Endodermal cell (in vitro differentiated cells): ENCODE data around the gene DZANK1. TPM values are rescaled to one million over a fixed set of nuclear protein-coding genes. Genes with fewer than 3 reads are reported as not detected.
A peak's percentile ranks its signal among the peaks of the same experiment; 100 is the strongest.
"Not testable (repeated sequence)": the region's sequence is repeated elsewhere in the genome, so short reads cannot be mapped to it uniquely, and the experiment has no call there.

ENCODE experiments used
- DNase-seq: peaks from one replicate; pipeline ENCODE4 v3.0.0-alpha.2; 2017
- H3K27ac ChIP-seq: 2 replicates; pipeline ENCODE4 v1.5.1; 2013; ENCODE audit warnings: mild to moderate bottlenecking, low read depth, low read length, moderate library complexity
- H3K27me3 ChIP-seq: 2 replicates; pipeline ENCODE4 v1.6.1; 2013; ENCODE audit warnings: mild to moderate bottlenecking, low read length, moderate library complexity; ENCODE audit not compliant: insufficient read depth, control insufficient read depth, poor library complexity, severe bottlenecking
- H3K36me3 ChIP-seq: 2 replicates; pipeline ENCODE4 v1.7.0; 2013; ENCODE audit warnings: mild to moderate bottlenecking, low read length, moderate library complexity; ENCODE audit not compliant: control insufficient read depth, insufficient read depth
- H3K4me1 ChIP-seq: one replicate; pipeline ENCODE4 v1.7.0; 2013; ENCODE audit warnings: low read length; ENCODE audit not compliant: control insufficient read depth, insufficient read depth
- H3K4me3 ChIP-seq: 2 replicates; pipeline ENCODE4 v1.5.1; 2013; ENCODE audit warnings: mild to moderate bottlenecking, low read length, moderate library complexity
- H3K9ac ChIP-seq: 2 replicates; pipeline ENCODE4 v1.6.1; 2013; ENCODE audit warnings: mild to moderate bottlenecking, low read length, moderate library complexity; ENCODE audit not compliant: poor library complexity, severe bottlenecking; ENCODE audit errors: extremely low read depth
- H3K9me3 ChIP-seq: 2 replicates; pipeline ENCODE4 v1.6.1; 2013; ENCODE audit warnings: mild to moderate bottlenecking, low read length, moderate library complexity; ENCODE audit not compliant: control insufficient read depth
- H3K27ac Mint-ChIP-seq: 2 replicates; pipeline ENCODE4 v1.8.0; 2020; ENCODE audit warnings: mixed read lengths
- H3K27me3 Mint-ChIP-seq: 2 replicates; pipeline ENCODE4 v1.8.0; 2021; ENCODE audit warnings: mild to moderate bottlenecking, mixed read lengths; ENCODE audit not compliant: insufficient read depth
- H3K36me3 Mint-ChIP-seq: 2 replicates; pipeline ENCODE4 v1.8.0; 2020; ENCODE audit warnings: low read depth, mixed read lengths
- H3K4me1 Mint-ChIP-seq: 2 replicates; pipeline ENCODE4 v1.8.0; 2020; ENCODE audit warnings: mixed read lengths
- H3K4me3 Mint-ChIP-seq: 2 replicates; pipeline ENCODE4 v1.8.0; 2020; ENCODE audit warnings: mild to moderate bottlenecking, moderate library complexity, mixed read lengths
- H3K9me3 Mint-ChIP-seq: 2 replicates; pipeline ENCODE4 v1.8.0; 2020; ENCODE audit warnings: mild to moderate bottlenecking, mixed read lengths
- WGBS, 2 experiments: methylation state at CpG; one replicate each; pipeline versions ENCODE4 v1.1.5 to v1.1.7; 2013; ENCODE audit warnings: missing lambda C conversion rate in 2 of 2, mixed read lengths in 1 of 2; ENCODE audit not compliant: insufficient coverage in 1 of 2, insufficient read length in 1 of 2; 5-methylcytosine and 5-hydroxymethylcytosine counted together
- microRNA-seq: library from miRNA; unstranded; fragments of <30 nt; microRNA quantifications from one replicate; pipeline ENCODE4 v1.2.0, GENCODE V29; 2020; ENCODE audit warnings: borderline microRNAs expressed
- total RNA-seq, 2 donors: library from RNA; stranded (reverse); fragmentation: NEBNext Ultra II Directional in 1 of 2; extraction: Animal tissue kit (Norgen Biotek cat#: 25700) in 1 of 2; gene quantifications; 2 replicates in 1 of 2; 3 replicates in 1 of 2; pipeline ENCODE4 v1.2.1, GENCODE V29; 2021
- TF ChIP-seq, protein P1 (sequence below): fragments of 200-600 bp; sonication (generic); conservative IDR thresholded peaks from 2 replicates; pipeline ENCODE4 v1.5.0; 2021; ENCODE audit warnings: antibody characterized with exemption, mild to moderate bottlenecking

The DZANK1 gene
- total RNA-seq, 2 donors from 2014 or later, result 14.8 to 18.8 TPM

DNA sequence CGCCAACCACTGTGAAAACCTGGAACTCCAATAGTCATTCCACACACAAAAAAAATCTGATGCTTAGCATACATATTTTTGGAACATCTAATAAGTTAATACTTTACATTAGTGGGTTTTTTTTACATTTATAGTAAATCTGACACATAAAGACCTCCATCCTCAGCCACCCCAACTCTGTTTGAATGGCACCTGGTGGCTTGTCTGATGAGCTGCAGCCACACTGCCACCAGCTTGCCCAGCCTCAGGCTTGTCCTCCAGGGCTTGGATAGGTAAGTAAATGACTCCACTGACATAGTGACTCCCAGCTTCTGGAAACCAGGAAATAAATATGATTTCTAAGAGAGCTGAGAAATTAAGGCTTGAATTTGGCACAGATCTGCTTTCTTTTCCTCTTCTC lies 107.0 kb downstream of the DZANK1 start:
- no peaks in the 10 kb centered on the region for H3K36me3 ChIP-seq
- H3K27ac Mint-ChIP-seq, result no peak overlapping the region
- H3K27me3 ChIP-seq, result no peaks in the 10 kb centered on the region
- TF ChIP-seq, protein P1, sequence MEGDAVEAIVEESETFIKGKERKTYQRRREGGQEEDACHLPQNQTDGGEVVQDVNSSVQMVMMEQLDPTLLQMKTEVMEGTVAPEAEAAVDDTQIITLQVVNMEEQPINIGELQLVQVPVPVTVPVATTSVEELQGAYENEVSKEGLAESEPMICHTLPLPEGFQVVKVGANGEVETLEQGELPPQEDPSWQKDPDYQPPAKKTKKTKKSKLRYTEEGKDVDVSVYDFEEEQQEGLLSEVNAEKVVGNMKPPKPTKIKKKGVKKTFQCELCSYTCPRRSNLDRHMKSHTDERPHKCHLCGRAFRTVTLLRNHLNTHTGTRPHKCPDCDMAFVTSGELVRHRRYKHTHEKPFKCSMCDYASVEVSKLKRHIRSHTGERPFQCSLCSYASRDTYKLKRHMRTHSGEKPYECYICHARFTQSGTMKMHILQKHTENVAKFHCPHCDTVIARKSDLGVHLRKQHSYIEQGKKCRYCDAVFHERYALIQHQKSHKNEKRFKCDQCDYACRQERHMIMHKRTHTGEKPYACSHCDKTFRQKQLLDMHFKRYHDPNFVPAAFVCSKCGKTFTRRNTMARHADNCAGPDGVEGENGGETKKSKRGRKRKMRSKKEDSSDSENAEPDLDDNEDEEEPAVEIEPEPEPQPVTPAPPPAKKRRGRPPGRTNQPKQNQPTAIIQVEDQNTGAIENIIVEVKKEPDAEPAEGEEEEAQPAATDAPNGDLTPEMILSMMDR, result peak; percentile 52
- H3K27ac ChIP-seq, result no peak overlapping the region
- peaks cover 11% of the 10 kb centered on the region for H3K9me3 ChIP-seq
- H3K4me3 Mint-ChIP-seq, result no peak overlapping the region
- no peak for DNase-seq
- H3K9ac ChIP-seq, result no peak overlapping the region
- H3K27me3 Mint-ChIP-seq, result peaks cover 11% of the 10 kb centered on the region
- no peak overlapping the region for H3K4me3 ChIP-seq
- no peaks in the 10 kb centered on the region for H3K36me3 Mint-ChIP-seq
- H3K4me1 ChIP-seq, result no peaks in the 10 kb centered on the region
- H3K9me3 Mint-ChIP-seq, result no peaks in the 10 kb centered on the region
- peaks cover 10% of the 10 kb centered on the region for H3K4me1 Mint-ChIP-seq
- WGBS, 2 experiments, result 100% methylated on average over 1 of the region's 1 CpG; no CpG with 5 or more reads in 1 of the 2 experiments

DNA sequence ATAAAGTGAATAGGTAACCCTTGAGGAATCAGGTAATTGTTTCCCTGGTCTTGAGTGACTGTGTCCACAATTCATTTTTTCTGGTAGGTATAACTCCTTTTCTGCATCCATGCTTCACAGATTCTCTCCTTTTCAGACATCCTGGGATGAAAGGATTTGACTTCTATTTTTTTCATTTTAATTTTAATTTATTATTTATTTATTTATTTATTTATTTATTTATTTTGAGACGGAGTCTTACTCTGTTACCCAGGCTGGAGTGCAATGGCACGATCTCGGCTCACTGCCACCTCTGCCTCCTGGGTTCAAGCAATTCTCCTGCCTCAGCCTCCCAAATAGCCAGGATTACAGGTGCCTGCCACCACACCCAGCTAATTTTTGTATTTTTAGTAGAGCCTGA lies 117.1 kb downstream of the DZANK1 start:
- H3K4me1 Mint-ChIP-seq, H3K36me3 Mint-ChIP-seq, H3K9me3 Mint-ChIP-seq, H3K9ac ChIP-seq, H3K4me3 Mint-ChIP-seq, H3K4me3 ChIP-seq, H3K27me3 ChIP-seq, H3K27ac ChIP-seq, DNase-seq, H3K27ac Mint-ChIP-seq, H3K9me3 ChIP-seq, H3K4me1 ChIP-seq, H3K27me3 Mint-ChIP-seq, H3K36me3 ChIP-seq: not testable (repeated sequence)
- WGBS, 2 experiments, result 61% methylated on average over 3 of the region's 3 CpGs

Small RNA genes within 50 kb of the gene (microRNA-seq; reads per million reads assigned to microRNA genes)
- not detected for gene MIR3192

Other genes starting within 250 kb of the DZANK1 start
- 10 to 100 TPM; 16.7 to 22.9 TPM for gene ZNF133, start 178.5 kb downstream of the DZANK1 start, total RNA-seq
- 10 to 100 TPM; 14.1 to 17.0 TPM for gene POLR3F, start 360 bp upstream of the DZANK1 start, total RNA-seq
- gene RBBP9, start 30.2 kb upstream of the DZANK1 start, total RNA-seq, result 10 to 100 TPM; 19.3 to 24.8 TPM
- gene SEC23B, start 40.9 kb upstream of the DZANK1 start, total RNA-seq, result 10 to 100 TPM; 65.0 to 73.5 TPM
- gene SMIM26, start 100.4 kb upstream of the DZANK1 start, total RNA-seq, result 10 to 100 TPM; 67.6 to 80.3 TPM
- gene DTD1, start 121.0 kb upstream of the DZANK1 start, total RNA-seq, result 10 to 100 TPM; 34.2 to 44.0 TPM